Stimulated activated CD4-positive, alpha-beta T cell treated with anti-CD3 and anti-CD28 coated beads, Interleukin-15, amount 100 ng/mL, for 48 hours (primary cell): ENCODE results near the gene TRIM14.
A peak's percentile ranks its signal among the peaks of the same experiment; 100 is the strongest.
"Not testable (repeated sequence)": the region's sequence is repeated elsewhere in the genome, so short reads cannot be mapped to it uniquely, and the experiment has no call there.

Experiments
- DNase-seq, 2 donors: peaks; one replicate each; pipeline ENCODE4 v3.0.0-alpha.2; 2020; ENCODE audit warnings: low read depth in 2 of 2

TRIM14 gene

DNA sequence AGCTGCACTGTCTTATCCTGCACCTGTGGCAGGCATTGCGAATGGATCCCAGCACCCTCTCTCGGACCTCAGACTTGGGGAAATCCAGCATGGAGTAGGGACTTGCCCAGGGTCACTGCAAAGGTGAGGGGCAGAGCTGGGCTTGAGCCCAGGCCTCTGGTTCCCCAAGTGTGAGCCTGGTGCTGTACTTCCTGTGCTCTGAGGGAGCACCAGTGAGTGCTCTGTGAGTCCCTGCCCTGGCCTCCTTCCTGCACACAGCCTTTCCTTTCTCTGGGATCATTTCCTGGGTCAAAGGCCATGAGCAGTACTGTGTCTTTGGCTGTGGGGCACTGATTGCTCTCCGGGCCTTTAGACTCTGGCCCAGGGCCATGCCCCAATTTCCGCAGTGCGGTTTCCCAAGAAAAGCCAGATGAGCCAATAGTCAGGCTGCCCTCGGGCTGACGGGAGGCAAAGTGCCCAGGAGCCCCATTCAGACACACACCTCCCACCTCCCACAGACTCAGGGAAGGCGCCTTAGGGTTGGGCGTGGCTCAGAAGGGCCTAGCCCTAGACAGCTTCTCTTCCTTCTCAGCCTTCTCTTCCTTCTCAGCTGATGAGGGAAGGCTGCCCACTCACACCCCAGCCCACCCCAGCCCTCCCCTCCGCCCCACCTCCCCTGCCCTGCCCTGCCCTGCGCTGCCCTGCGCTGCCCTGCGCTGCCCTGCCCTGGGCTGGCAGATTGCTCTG, 23.3 kb upstream of the TRIM14 start:
- no peak for DNase-seq

DNA sequence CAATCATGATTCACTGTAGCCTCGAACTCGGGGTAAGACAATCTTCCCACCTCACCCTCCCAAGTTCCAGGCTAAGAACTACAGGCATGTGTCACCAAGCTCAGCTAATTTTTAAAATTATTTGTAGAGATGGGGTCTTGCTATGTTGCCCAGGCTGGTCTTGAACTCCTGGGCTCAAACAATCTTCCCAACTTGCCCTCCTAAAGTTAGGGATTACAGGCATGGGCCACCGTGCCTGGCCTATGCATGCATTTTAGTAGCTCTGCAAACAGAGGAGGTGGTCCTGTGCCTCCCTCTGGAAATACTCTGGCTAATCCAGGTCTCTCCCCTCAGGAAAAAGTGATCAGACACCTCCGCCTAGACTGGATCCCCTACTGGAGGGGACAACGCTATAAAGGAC, 21.5 kb upstream of the TRIM14 start:
- no peak for DNase-seq

DNA sequence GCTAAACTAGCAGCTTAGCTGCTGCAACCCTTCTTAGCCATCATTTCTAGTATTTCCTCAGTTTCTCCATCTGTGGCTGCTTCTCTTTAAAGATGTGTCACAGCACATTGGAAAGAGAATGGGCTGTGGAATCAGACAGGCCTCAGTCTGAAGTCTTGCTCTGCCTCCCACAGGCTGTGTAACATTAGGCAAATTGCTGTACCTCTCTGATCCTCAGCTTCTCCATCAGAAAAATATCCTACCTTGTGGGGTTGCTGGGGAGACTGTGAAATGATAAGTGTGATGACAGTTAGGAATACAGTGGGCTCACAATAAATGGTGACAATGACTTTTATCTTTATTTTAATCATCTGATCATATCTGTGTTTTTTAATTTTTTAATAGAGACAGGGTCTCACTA, 17.5 kb upstream of the TRIM14 start:
- no peak for DNase-seq

DNA sequence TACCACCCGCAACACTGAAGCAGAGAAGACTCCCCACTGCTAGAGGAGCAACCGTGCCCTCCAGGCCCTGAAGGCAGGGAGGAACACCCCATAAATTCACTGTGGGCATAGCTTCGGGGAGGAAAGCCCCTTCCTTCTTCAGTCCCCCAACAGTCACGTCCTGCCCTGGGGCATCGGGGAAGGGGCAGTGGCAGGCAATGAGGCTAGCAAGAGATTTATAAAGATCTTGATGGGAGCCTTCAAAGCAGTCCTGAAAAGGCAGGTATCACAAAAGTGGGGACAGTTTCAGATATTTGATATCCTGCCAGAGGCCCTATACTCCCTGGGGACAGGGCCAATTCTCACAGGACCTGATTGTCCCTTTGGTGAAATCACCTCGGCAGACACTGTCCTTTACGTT, 16.9 kb upstream of the TRIM14 start:
- DNase-seq, result no peak

DNA sequence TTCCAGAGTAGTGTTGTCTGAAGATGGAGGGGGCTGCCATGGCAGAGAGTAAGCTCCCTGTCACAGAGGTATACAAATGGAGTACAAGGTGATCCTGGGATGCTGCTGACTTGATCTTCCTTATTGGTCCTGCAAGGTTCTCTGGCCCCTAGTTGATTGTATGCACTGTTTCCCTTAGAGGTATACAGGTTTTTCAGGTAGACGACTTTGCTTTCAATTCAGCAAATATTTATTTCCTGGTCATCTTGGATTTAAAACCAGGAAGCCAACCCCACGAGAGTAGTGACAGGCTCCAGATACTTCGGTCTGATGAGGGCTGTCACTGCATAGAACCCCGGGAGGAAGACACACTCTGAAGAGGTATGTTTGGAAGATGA, 16.5 kb upstream of the TRIM14 start:
- no peak for DNase-seq

DNA sequence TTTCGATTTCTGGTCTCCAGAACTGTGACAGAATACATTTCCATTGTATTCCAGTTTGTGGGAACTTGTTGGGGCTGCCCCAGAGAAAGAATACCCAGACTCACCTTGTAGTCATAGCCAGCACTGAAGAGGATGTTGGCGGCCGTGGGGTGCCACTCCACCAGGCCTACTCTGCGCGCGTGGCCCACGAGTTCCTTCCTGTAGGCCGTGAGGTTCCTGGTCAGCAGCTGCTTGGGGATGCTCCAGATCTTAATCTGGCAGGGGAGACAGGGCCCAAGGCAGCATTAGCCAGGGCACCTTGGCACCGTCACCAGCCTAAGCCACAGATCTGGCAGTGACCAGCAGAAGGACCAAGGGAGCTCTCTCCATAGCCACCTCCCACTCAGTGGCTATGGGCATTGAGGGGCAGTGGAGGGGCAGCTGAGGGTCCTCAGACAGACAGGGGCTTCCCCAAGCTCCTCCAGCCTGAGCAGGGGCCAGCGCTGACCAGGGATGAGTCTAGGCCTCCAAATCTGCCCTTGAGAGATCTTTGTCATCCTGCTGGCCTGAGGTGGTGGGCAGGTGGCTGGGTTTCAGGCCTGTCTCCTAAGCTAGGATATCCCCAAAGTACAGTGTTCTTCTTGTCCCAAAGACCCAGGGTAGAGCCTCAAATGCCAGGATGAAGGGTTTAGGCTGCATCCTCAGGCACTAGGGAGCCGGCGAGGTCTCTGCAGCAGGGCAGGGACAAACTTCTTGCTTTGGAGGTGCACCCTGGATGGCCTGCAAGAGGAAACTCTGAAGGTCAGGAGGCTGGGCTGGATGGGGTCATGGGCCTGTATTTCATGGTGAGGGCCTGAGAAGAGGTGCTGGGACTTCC, 15.9 kb upstream of the TRIM14 start:
- DNase-seq, result no peak

DNA sequence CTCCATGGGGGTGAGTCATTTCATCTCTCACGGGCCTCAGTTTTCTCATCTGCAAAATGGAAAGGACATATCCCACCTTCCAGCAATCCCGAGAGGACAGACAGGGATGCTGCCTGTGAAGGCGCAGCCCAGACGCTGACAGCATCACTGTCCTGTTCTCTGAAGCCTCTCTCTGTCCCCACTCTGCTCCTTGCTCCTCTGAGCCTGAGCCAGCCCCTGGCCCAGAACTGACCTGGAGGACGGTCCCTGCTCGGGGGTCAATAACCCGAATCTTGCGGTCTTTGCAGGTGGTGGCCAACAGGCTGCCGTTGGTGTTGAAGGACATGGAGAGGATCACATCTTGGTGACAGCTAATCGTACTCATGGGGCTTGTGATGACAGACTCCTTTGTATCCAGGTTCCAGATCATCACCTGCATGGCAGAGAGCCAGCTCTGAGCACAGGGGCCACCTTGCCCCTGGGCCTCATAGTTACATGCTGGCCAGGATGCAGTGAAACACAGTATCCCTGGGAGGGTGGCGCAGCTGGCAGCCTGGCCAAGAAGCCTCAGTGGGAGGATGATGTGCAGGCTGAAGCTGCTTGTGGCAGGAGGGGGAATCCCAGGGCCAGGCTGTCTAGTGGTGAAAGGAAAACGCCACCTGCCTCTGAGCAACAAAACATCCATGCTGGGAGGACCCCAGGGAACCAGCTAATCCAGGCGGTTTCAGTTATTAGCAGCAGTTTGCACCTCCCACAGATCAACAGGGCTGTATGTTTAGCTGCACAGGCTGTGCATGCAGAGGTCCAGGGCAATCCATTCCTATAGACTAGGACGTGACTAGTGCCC, 14.0 kb upstream of the TRIM14 start:
- DNase-seq, result no peak

DNA sequence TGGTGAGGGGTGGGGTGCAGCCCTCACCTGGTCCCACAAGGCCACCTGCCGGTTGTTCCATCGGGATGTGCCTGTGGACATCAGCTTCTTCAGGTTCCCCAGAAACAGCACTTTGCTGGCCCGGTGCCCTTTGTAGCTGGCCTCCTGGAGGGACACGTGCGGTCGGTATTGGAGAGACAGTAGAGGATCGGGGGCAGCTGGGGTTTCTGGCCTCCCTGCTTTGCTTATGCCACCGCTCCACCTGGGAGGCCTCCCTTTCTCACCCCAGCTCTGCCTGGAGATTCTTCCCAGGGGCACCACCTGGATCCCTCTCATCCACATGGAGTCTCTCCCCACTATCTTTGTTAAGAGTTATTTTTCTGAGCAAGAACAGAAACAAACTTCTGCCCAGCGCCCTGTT, 13.1 kb upstream of the TRIM14 start:
- no peak for DNase-seq

DNA sequence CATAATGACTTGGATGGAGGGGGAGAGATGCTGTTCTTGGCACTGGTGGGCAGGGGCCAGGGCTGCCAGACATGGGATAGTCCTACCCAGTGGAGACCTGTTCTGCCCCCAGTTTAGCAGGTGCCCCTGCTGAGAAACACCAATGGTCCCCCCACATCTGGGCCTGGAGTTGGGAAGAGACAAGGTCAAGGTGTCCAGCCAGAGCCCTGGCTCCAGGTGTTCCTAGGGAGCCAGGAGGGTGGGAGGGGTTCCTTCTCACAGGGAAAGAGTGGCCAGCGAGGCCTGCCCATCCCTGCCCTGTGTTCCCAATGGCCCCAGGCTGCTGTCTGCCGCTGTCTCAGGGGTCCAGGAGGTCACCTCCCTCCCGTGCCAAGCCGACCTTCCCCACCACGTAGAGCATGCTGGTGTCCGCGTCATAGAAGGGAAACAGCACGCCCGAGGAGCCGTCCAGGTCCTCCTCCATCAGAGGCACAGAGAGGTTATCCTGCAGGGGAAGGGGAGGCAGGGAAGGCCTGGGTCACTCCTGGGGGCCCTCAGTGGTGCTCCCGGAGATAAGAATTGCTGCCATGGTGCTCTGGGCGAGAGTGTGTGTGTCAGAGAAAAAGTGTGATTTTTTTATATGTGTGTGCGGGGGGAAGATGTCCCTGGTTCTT, 11.7 kb upstream of the TRIM14 start:
- no peak for DNase-seq

DNA sequence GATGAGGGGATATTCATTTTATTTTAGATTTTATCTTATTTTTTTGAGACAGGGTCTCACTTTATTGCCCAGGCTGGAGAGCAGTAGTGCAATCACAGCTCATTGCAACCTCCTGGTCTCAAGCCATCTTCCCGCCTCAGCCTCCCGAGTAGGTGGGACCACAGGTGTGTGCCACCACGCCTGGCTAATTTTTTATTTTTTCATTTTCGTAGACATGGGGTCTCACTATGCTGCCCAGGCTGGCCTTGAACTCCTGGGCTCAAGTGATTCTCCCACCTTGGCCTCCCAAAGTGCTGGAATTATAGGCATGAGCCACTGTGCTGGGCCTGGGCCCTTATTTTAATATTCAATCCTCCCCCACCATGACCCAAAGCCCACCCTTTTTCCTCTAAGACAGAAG, 11.0 kb upstream of the TRIM14 start:
- DNase-seq, result not testable (repeated sequence)

DNA sequence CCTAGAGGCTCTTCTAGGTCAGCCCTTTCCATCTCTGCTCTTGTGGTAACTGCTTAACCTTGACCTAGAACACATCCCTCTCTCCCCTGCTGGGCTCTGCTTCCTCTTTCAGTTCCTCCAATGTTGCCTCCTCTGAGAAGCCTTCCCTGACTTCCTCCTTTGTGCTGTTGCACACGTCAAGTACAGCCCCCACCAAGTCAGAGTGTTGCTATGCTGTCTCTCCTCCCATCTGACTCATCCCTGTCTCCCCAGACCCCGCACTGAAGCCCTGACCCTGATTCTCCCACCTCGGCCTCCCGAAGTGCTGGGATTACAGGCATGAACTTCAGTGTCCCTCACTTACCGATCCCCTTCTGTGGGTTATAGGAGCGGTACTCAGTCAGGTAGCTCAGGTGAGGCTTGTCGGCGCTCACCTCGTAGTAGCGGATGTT, 10.4 kb upstream of the TRIM14 start:
- no peak for DNase-seq

DNA sequence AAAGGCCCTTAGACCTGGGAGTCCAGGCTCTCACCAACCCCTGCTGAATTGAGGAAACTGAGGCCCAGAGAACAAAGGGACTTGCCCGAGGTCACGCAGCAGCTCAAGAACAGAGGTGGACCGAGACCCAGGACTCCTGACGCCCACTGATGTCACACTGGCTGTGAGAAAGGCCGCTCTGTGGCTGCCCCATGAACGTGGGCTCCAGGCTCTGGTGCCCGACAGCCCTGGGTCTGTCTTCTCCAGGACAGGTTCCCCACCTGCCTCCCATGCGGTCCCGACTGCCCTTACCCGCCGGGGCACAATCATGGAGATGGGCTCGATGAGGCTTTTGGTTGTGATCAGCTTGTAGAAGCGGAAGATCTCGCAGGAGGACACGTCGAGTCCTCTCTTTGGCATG, 9.3 kb upstream of the TRIM14 start:
- no peak for DNase-seq

DNA sequence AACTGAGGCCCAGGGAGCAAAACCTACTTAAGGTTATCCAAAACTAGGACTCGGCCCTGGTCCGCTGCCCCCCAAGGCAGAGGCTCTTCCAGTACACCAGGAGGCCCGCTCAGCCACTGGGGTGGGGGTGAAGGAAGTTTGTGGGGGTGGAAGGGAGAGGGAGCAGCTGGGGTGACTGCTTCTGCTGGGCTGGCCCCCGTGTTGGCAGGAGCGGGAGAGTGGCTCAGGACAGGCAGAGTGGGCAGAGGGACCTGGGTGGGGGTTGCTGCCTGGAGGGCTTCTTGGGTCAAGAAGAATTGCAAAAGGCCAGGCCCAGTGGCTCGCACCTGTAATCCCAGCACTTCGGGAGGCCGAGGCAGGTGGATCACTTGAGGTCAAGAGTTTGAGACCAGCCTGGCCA, 8.2 kb upstream of the TRIM14 start:
- DNase-seq, result no peak

DNA sequence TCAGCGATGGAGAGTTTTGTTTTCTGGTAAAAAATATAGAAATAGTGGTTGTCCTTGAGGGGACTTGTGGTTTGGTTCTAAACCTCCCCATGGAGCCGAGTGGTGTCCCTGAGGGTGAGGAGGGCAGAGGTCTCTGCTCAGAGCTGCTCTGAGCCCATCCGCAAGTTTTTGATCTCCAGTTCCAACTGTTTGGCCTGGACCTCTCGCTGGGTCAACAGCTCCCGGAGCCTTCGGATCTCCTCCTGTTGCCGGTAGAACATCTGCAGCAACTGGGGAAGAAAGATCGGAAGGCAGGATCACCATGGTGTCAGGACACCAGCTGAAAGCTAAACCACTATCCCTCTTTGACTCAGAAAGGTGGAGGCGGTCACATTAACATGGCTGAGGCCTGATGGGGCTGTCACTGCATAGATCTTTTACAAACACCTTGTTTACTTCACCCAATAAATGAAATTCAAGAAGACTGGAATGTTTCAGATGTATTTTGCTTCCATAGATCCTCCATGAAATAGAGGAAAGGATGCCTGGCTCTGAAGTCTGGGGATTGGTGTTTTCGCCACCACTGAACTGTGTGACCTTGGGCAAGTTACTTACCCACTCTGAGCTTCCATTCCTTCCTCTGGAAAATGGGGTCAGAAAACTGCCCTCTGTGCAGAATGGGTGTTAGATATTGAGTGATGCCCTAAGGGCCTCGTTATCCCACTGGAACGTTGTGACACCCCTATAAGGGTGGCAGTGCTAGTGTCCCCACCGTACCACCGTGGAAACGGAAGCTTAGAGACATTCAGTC, 5.8 kb upstream of the TRIM14 start:
- DNase-seq, result no peak

DNA sequence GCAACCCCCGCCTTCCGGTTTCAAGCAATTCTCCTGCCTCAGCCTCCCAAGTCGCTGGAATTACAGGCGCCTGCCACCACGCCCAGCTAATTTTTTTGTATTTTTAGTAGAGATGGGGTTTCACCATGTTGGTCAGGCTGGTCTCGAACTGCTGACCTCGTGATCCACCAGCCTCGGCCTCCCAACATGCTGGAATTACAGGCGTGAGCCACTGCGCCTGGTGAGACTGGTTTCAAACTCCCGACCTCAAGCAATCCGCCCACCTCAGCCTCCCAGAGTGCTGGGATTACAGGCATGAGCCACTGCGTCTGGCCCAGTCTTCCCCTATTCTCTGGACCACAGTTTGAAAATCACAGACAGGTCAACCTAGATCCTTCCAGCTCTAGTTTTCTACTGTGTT, 5.1 kb upstream of the TRIM14 start:
- DNase-seq, result not testable (repeated sequence)

DNA sequence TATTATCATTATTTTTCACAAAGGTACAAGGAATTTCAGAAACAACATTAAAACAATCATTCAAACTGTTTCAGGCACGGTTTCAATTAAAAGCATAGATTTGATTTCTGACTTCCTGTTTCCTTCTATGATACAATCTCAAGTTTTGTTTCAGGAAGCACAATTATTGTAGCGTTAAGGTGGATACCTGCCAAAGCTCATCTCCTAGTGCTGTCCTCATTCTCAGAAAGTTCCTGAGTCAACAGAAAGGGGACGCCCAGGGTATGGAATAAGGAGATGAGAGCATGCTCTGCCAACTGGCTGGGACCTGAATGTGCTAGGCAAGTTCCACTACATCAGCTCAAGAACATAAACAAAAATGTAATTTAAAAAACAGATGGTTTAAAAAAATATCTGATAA, 2.0 kb upstream of the TRIM14 start:
- no peak for DNase-seq

DNA sequence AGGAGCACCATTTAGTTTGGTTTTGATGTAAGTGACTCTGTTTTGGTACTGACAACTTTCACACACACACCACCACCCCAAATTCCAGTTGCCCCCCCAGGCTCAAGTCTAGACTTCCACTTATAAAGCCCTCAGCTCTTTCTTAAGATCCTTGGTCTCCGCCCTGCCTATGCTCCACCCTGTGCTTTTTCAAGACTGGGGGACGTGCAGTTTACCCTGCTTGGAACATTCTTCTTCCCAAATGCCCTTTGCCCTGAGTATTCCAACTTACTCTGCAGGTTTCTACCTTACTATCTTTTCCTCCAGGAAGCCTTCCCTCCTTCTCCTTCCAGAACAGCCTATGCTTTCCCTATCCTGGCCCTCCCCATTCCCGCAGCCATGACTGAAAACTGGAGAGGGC, 1.5 kb upstream of the TRIM14 start:
- DNase-seq, result no peak

DNA sequence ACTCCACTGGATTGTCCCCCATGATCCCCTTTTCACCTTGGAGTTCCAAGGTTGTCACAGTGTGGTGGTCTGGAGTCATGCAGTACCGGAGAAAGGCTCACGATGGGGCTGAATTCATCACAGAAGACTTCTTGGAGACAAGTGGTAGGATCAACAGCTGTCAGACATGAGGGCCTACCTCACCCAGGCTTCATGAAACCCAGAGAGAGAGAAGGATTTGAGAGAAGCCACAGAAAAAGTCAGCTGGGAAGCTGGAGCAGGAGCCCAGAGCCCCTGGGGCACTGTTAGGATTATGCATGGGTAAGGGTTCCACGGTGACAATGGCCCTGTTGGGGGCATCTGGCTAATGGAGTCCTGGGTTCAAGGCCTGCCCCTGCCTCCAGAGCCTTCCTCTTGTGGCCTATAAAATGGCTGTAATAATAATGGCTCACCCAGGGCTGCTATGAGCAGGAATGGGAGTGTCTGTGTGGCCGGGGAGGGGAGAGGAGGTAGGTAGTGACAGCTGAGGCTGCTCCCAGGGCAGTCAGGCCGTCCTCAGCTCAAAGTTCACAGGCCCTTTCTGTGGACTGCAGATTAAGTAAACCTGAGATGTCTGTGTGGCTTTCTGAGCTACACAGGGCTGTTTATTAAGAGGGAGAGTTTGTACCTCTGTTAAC, 910 bp downstream of the TRIM14 start:
- peak in 1 of 2 donors; percentile 35 for DNase-seq

DNA sequence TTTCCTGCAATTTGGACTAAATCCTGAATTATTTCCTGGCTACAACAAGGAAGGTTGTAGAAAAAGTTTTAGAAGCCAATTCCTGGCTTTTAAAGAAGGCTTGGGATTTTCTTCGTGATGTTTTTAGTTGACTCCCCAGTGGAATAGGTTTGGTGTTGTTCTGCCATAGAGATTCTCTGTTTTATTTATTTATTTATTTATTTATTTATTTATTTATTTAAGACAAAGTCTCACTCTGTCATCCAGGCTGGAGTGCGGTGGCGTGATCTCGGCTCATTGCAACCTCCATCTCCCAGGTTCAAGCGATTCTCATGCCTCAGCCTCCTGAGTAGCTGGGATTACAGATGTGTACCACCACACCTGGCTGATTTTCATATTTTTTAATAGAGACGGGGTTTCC, 1.9 kb downstream of the TRIM14 start:
- not testable (repeated sequence) for DNase-seq

DNA sequence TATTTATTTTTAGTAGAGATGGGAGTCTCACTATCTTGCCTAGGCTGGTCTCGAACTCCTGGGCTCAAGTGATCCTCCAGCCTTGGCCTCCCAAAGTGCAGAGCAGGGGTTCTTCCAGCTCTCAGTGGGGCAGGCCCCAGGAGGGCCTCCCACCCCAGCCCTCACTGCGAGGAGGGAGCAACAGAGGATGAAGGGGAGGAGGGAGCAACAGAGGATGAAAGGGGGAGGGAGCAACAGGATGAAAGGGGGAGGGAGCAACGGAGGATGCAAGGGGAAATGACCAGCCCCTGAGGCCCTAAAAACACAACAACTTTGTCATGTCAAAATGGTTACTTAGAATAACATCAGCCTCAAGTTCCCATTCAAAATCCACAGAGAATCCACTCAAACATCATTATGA, 10.0 kb downstream of the TRIM14 start:
- no peak for DNase-seq
